T-helper 2 cell treated with Interferon-gamma antibody and Interleukin-4, amounts not matched to agents 5 μg/mL and 100 μg/mL, for 36 hours (primary cell): ENCODE measurements around the gene ATP1A3.

Experiments used
- DNase-seq: peaks from one replicate; pipeline ENCODE4 v3.0.0; 2021; ENCODE audit warnings: low spot score
- H3K27ac Mint-ChIP-seq: one replicate; pipeline ENCODE4 v1.8.0; 2021; ENCODE audit warnings: mild to moderate bottlenecking, mixed read lengths
- H3K27me3 Mint-ChIP-seq: one replicate; pipeline ENCODE4 v1.8.0; 2021; ENCODE audit warnings: low read depth, mixed read lengths
- H3K36me3 Mint-ChIP-seq: one replicate; pipeline ENCODE4 v1.8.0; 2021; ENCODE audit warnings: low read depth, mixed read lengths
- H3K4me1 Mint-ChIP-seq: one replicate; pipeline ENCODE4 v1.8.0; 2021; ENCODE audit warnings: low read depth, mixed read lengths
- H3K4me3 Mint-ChIP-seq: one replicate; pipeline ENCODE4 v1.8.0; 2022; ENCODE audit warnings: mild to moderate bottlenecking, moderate library complexity, mixed read lengths
- H3K9me3 Mint-ChIP-seq: one replicate; pipeline ENCODE4 v1.8.0; 2021; ENCODE audit warnings: mixed read lengths

The ATP1A3 gene

DNA sequence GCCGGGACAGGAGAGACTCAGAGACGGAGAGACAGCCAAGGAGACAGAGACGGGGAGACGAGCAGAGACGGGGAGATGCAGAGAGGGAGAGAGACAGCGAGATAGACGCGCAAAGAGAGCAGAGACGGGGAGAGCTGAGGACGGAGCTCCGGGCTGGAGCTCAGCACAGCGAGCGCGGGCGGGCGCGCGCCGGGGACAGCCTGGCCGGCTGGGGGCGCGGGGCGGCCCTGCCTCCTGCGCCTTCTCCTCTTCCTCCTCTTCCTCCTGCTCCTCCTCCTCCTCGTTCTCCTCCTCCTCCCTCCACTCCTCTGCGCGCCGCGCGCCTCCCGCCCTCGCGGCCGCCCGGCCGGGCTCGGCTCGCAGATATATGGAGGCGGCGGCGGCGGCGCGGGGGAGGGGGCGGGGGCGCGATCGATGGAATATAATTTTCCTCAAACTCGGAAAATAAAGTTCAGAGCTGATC is 65.8 kb downstream of the ATP1A3 start, which contains the start of gene ERFL:
TSS of gene ERFL (minus strand) at position 229 of the 463 bp plus-strand sequence. CDS start 15,530 bp downstream, outside the sequence.
- Mint-ChIP-seq H3K27me3 (peaks cover 22% of the 10 kb centered on the region), H3K4me3 (peak within 1 kb of the TSS; percentile 81), H3K27ac (peak within 1 kb of the TSS; percentile 57), H3K9me3 (no peaks in the 10 kb centered on the region), H3K4me1 (peaks cover 18% of the 10 kb centered on the region), H3K36me3 (peaks cover 4% of the 10 kb centered on the region)
- peak; percentile 37 for DNase-seq

DNA sequence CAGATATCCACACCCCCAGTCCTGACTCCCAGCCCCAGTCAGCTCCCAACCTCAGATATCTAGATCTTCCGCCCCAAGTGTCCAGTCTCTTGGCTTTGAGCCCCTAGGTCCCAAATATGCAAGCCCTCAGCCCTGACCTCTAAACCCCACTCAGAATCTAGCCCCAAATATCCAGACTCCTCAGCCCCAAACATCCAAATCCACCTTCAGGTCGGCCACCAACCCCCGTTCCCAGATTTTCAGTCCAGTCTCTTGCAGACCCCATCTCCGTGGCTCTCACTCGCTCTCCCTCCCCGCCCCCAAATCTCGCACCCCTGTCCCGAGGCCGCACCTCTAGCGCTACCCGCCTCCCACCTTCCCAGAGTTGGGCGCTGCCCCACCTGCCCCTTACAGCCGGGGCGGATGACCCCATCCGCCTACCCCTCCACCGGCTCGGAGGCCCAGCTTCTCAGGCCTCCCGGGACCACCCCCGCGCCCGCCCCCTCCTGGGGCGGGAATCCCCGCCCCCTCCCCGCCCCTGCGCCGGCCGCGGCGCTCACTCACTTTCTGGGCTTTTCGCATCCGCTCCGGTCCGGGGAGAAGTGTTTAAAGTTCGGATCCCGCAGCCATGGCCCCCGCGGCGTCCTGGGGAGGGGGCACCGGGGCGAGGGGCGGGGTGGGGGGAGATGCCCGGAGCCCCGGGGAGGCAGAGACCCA is 66.4 kb downstream of the ATP1A3 start:
- H3K27ac Mint-ChIP-seq, result no peak overlapping the region
- peaks cover 4% of the 10 kb centered on the region for H3K36me3 Mint-ChIP-seq
- H3K4me1 Mint-ChIP-seq, result peaks cover 21% of the 10 kb centered on the region
- no peak for DNase-seq
- peaks cover 23% of the 10 kb centered on the region for H3K27me3 Mint-ChIP-seq
- H3K4me3 Mint-ChIP-seq, result peak overlapping the region; percentile 81
- H3K9me3 Mint-ChIP-seq, result no peaks in the 10 kb centered on the region

DNA sequence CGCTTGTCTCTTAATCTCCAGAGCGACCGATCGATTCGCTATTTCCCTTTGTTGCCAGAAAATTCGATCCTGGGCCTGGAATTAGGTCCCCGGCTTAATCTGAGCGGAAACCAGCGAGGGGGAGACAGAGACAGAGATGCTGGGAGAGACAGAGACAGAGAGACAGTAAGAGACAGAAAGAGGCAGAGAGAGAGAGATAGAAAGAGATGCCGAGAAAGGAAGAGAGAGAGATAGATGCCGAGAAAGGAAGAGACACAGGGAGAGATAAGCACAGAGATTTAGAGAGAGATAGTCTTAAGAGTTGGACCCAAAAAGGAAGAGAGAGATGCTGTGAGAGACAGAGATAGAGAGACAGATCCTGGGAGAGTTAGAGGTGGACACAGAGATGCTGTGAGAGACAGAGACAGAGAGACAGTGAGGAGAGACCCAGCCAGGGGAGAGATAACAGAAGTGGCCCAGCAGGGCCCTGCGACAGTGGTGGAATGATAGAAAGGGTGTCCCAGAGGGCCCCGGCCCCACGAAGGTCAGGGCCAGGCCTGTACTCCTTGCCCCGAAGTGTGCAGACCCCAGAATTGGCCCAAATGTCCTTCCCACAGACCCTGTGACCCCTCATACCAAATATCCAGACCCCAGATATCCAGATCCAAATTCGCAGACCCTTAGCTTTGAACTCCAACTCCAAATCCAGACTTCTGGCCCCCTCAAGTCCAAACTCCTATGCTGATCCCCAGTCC is 67.1 kb downstream of the ATP1A3 start:
- peaks cover 26% of the 10 kb centered on the region for H3K27me3 Mint-ChIP-seq
- H3K9me3 Mint-ChIP-seq, result no peaks in the 10 kb centered on the region
- H3K4me1 Mint-ChIP-seq, result peaks cover 24% of the 10 kb centered on the region
- DNase-seq, result no peak
- no peak overlapping the region for H3K4me3 Mint-ChIP-seq
- H3K36me3 Mint-ChIP-seq, result peaks cover 4% of the 10 kb centered on the region
- H3K27ac Mint-ChIP-seq, result no peak overlapping the region

DNA sequence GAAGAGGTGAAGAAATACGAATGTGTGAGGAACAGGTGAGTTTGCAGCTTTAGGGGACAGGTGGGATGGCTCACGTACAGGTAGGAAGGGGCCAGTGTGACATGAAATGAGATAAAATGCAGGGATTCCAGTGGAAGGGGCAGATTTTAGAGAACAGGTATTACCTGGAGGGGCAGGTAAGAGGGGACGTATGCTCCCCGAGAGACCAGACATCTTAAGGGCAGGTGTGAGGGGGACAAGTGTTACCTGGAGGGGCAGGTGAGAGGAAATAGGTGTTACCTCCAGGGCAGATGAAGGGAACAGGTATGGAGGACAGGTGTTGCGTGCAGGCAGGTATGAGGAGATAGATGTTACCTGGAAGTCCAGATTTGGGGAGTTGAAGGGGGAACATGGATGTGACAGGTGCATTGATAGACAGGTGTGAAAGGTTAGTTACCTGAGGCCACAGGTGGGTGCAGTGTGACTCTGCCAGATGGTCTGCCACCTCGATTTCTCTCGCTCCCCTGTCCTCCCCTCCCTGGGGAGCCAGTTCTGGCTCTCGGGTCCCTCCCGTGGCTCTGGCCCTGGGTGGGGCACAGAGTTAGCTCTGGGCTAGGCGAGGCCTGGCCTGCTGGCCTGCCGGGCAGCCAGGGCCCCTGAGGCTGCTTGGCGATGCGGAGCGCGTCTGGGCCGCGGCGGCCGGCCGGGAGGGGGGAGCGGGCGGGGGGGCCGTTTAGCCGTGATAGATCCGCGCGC is 67.8 kb downstream of the ATP1A3 start:
- H3K27ac Mint-ChIP-seq, result no peak overlapping the region
- H3K9me3 Mint-ChIP-seq, result no peaks in the 10 kb centered on the region
- DNase-seq, result no peak
- H3K36me3 Mint-ChIP-seq, result peaks cover 4% of the 10 kb centered on the region
- peaks cover 26% of the 10 kb centered on the region for H3K4me1 Mint-ChIP-seq
- H3K27me3 Mint-ChIP-seq, result peaks cover 27% of the 10 kb centered on the region
- H3K4me3 Mint-ChIP-seq, result no peak overlapping the region

DNA sequence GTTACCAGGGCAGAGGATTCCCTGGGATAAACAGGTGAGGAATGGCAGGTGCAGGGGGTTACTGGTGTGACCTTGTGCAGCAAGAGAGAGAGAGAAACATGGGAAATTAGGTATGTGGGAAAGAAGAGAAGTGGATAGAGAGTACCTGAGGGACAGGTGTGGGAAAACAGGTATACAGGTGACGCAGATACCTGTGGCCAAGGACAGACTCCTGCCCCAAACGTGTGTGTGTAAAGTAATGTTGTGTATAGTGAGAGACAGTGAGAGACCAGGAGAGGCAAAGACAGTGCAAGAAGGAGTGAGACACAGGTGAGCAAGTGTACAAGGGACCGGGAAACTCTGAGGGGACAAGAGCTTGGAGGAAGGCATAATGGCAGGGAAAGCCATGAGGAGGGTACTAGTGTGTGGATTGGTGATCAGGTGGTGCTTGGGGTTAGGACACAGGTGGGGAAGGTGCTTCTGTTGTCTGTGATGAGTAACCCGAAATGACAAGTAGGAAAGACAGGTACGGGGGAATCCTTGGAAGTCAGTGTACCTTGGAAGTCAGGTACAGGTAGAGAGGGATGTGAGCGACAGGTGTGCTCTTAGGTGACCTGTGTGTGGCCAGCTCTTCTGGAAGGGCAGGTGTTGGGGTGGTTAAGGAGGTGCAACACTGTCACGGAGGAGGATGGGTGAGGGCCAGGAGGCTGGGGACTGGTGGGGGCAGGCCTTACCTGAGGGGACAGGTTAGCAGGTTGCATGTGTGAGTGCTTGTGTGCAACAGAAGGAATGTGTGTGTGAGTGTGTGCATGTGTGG is 68.6 kb downstream of the ATP1A3 start:
- peaks cover 24% of the 10 kb centered on the region for H3K4me1 Mint-ChIP-seq
- H3K27me3 Mint-ChIP-seq, result peaks cover 22% of the 10 kb centered on the region
- no peaks in the 10 kb centered on the region for H3K9me3 Mint-ChIP-seq
- peaks cover 4% of the 10 kb centered on the region for H3K36me3 Mint-ChIP-seq
- H3K27ac Mint-ChIP-seq, result no peak overlapping the region
- no peak for DNase-seq
- H3K4me3 Mint-ChIP-seq, result no peak overlapping the region

DNA sequence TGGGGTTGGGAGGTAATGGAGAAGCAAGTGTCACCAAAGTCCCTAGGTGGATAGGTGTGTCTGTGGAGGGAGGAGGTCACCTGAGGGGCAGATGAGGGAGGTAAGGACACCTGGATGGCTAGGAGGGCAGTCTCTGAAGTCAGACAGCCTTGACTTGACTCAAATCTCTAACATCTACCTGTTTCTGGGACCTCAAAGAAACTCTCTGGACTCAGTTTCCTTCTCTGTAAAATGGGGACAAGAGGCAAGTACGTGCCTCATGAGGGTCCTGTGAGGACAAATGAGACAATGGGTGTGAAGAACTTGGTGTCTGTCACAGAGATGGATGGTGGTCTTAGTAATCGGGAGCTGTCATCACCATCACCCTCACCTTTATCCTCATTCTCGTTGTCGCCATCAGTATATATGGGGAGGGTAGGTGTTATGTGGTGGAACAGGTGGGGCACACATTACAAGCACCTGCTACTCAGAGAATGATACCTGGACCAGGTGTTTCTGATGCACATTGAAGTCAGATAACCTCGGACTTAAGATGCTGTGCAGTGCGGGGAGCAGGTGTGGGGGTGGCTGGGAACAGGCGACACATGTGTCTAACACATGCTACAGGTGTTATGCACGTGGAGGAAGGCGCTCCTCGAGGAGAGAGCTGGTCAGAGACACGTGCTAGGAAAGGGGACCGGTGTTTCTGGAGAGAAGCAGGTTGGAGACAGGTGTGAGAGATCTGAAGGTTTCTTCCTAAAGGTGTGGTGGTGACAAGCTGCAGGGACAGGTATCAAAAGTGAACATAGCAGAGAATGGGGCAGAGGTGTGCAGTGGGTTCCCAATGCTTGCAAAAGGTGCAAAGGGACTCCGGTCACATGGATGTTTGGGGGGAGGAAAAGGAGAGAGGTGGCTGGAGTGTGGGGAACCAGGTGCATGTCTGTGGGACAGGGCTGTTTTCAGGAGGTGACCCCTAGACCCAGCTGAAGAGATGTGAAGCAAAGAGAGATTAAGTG is 69.6 kb downstream of the ATP1A3 start:
- H3K9me3 Mint-ChIP-seq, result no peaks in the 10 kb centered on the region
- peaks cover 16% of the 10 kb centered on the region for H3K27me3 Mint-ChIP-seq
- H3K4me3 Mint-ChIP-seq, result no peak overlapping the region
- no peak overlapping the region for H3K27ac Mint-ChIP-seq
- DNase-seq, result no peak
- peaks cover 19% of the 10 kb centered on the region for H3K4me1 Mint-ChIP-seq
- H3K36me3 Mint-ChIP-seq, result peaks cover 4% of the 10 kb centered on the region

DNA sequence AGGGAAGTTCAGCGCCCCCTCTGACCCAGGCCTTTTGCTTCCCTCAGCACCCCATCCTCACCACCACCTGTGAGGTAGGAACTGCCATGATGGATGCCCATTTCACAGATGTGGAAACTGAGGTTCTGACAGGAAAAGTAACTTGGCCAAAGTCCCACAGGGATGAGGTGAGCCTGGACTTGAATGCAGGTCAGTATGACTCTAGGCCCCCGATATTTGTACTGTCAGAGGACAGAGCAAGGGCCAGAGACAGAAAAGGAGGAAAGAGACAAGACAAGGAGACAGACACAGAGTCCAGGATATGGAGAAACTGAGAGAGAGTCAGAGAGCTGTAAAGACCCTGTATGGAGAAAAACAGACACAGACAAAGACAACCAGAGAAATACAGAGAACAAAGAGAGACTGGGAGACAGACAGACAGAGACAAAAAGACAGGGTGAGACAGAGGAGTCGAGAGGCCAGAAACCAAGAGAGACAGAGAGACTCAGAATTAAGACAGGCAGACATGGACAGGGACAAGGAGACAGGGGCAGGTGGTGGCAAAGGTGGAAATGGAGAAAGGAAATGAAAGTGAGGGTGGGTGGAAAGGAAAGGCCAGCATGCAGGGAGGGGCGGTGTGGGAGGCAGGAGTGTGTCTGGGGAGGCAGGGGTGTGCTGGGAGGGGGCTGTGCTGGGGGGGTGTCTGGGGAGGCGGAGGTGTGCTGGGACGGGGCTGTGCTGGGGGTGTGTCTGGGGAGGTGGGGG is 70.8 kb downstream of the ATP1A3 start:
- Mint-ChIP-seq H3K4me3 (no peak overlapping the region), H3K9me3 (no peaks in the 10 kb centered on the region), H3K36me3 (no peaks in the 10 kb centered on the region), H3K27ac (peak overlapping the region; percentile 16), H3K4me1 (peaks cover 12% of the 10 kb centered on the region), H3K27me3 (peaks cover 13% of the 10 kb centered on the region)
- DNase-seq, result no peak

DNA sequence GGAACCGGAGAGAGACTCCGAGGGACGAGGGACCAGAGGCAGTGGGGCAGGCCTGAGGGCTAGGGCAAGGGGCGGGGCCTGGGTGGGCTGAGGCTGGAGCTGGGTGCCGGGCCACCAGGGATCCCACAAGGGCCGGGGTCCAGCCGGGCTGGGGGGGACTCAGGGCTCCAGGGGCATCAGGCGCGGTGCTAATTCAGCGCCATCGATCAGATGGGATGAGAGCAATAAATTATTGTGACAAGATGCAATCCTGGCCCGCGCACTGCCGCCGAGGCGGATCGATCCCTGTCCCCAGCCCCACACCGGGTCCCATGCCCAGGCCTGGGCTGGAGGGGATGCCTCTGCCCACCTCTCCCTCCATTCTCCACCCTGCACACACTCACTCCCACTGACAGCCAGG is 71.4 kb downstream of the ATP1A3 start:
- H3K4me3 Mint-ChIP-seq, result no peak overlapping the region
- DNase-seq, result no peak
- no peaks in the 10 kb centered on the region for H3K36me3 Mint-ChIP-seq
- H3K4me1 Mint-ChIP-seq, result peaks cover 12% of the 10 kb centered on the region
- H3K27me3 Mint-ChIP-seq, result peaks cover 13% of the 10 kb centered on the region
- no peak overlapping the region for H3K27ac Mint-ChIP-seq
- no peaks in the 10 kb centered on the region for H3K9me3 Mint-ChIP-seq

DNA sequence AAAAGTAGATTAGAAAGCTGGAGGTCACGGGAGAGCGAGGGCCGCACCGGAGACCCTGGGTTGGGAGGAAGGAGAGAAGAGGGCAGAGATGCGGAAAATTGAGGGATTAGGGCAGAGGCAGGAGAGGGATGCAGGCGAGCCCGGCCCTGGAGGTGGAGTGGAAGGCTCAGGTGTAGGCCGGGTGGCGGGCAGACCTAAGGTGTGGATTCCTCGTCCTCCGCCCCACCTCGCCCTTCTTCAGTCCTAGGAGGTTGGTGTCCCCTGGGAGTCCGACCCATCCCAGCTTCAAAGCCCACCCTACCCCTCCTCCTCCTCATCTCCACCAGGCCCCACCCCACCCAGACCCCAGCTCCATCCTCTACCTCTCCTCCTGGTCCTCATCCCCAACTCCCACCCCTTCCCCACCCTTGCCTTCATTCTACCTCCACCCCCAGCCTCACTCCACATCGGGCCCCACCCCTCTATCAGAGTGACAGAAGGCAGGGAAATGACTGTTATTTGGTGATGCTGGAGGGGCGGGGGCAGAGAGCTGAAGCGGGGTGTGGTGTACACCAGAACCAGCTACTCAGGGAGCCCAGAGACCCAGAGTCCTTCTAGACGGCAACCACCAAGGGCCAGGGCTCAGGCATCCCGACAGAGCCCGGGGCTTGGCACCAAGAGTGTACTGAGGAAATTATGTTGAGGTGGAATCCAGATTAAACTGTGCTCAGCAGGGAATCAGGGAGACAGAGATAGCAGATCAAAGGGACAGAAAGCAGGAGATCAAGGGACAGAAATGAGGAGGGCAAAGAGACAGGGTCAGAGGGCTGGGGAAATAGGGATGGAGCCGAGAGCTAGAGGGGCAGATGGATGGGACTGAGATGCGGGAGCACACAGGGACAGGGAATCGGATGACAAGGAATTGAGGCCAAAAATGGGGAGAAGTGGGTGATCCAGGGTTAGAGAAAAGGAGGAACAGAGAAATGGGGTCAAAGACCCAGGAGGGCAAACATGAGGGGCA is 72.2 kb downstream of the ATP1A3 start:
- Mint-ChIP-seq H3K27me3 (peaks cover 13% of the 10 kb centered on the region), H3K4me3 (no peak overlapping the region), H3K27ac (peak overlapping the region; percentile 7), H3K36me3 (no peaks in the 10 kb centered on the region), H3K4me1 (peaks cover 12% of the 10 kb centered on the region), H3K9me3 (no peaks in the 10 kb centered on the region)
- DNase-seq, result no peak

DNA sequence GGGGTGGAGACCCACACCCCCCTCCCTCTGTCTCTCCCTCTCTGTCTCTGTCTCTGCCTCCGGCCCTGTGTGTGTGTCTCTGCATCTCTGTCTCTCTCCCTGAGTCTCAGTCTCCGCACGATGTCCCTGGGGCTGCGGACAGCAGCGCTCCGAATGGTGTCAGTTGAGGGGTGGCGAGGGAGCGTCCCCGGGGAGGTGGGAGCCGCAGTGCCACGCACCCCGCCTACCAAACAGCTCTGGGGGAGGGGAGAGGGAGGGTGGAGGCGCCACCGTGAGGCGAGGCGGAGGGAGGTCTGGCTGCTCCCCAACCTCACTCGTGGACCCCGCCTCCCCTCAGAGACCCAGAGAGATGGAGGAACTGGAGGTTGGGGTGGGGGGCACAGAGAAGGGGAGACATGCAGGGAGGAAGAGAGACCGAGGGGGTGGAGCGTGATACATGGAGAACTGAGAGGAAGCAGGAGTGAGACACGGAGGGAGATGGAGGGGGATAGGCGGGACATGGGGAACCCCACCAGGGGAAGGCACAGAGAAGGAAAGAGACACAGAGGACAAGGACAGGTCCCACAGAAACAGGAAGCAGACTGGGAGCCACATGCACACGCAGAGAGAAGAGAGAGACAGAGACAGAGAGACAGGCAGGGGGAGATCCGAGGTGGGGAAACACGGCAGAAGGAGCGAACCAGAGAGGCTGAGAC is 73.0 kb downstream of the ATP1A3 start:
- Mint-ChIP-seq H3K9me3 (no peaks in the 10 kb centered on the region), H3K27ac (no peak overlapping the region), H3K4me1 (peaks cover 12% of the 10 kb centered on the region), H3K36me3 (no peaks in the 10 kb centered on the region), H3K4me3 (no peak overlapping the region), H3K27me3 (peaks cover 13% of the 10 kb centered on the region)
- no peak for DNase-seq
